Transverse colon (tissue), 4 donors: Measurements from ENCODE around the gene DMC1. TPM values are rescaled to one million over a fixed set of nuclear protein-coding genes. Genes with fewer than 3 reads are reported as not detected.

Experiments used
- DNase-seq: peaks from one replicate; pipeline ENCODE4 v3.0.0-alpha.2; 2019
- H3K27ac ChIP-seq, 4 donors: fragments of 200-600 bp; sonication (generic); 2 replicates each; pipeline ENCODE4 v1.5.1; 2016 to 2018; ENCODE audit warnings: inconsistent platforms in 4 of 4
- H3K27me3 ChIP-seq: fragments of 200-600 bp; sonication (generic); 2 replicates; pipeline ENCODE4 v1.5.1; 2017; ENCODE audit warnings: inconsistent platforms
- H3K36me3 ChIP-seq, 4 donors: fragments of 200-600 bp; sonication (generic); 2 replicates each; pipeline ENCODE4 v1.5.1; 2017 to 2019; ENCODE audit warnings: inconsistent platforms in 4 of 4
- H3K4me1 ChIP-seq, 4 donors: fragments of 200-600 bp; sonication (generic); 2 replicates each; pipeline ENCODE4 v1.5.1; 2017 to 2020; ENCODE audit warnings: inconsistent platforms in 4 of 4
- H3K4me3 ChIP-seq, 4 donors: fragments of 200-600 bp; sonication (generic); 1 replicate in 1 of 4; 2 replicates in 3 of 4; pipeline versions ENCODE4 v1.5.1 to v1.6.1; 2017 to 2019; ENCODE audit warnings: inconsistent platforms in 4 of 4
- H3K9me3 ChIP-seq, 2 donors: fragments of 200-600 bp; sonication (generic); 2 replicates each; pipeline ENCODE4 v1.5.1; 2017 to 2019; ENCODE audit warnings: inconsistent platforms in 2 of 2
- CTCF ChIP-seq, 5 experiments: fragments of 200-600 bp in 3 of 5; fragments of 450-650 bp in 2 of 5; sonication (generic) in 3 of 5; IDR thresholded peaks; 1 replicate in 2 of 5; 2 replicates in 3 of 5; pipeline ENCODE4 v1.5.1; 2016 to 2017; ENCODE audit warnings: antibody characterized with exemption in 5 of 5, inconsistent platforms in 3 of 5, mild to moderate bottlenecking in 2 of 5, moderate library complexity in 1 of 5
- EP300 ChIP-seq: sonication (generic); formaldehyde crosslinking; IDR thresholded peaks from one replicate; pipeline ENCODE4 v1.6.1; 2017; ENCODE audit warnings: antibody characterized with exemption, low read depth
- POLR2A ChIP-seq: fragments of 450-650 bp; IDR thresholded peaks from one replicate; pipeline ENCODE4 v1.6.1; 2016; ENCODE audit warnings: antibody characterized with exemption, mild to moderate bottlenecking, moderate library complexity
- POLR2AphosphoS5 ChIP-seq, 3 donors: sonication (generic); formaldehyde crosslinking; IDR thresholded peaks; one replicate each; pipeline ENCODE4 v1.6.1; 2016; ENCODE audit warnings: antibody characterized with exemption in 3 of 3
- WGBS, 2 donors: methylation state at CpG; one replicate each; pipeline ENCODE4 v1.1.5; 2018; ENCODE audit warnings: low coverage in 1 of 2; 5-methylcytosine and 5-hydroxymethylcytosine counted together
- in situ Hi-C, 4 donors: fragments of 200-750 bp; cut with MboI; loops; one replicate each; pipeline versions ENCODE4 v1.15.0 to v1.15.1; 2017; ENCODE audit warnings: low sequenced_read_pairs in 3 of 4, low pct_ligation_motif_present in 1 of 4, low pct_unique_long_range_greater_than_20kb in 1 of 4
- intact Hi-C: fragments of 100-400 bp; cut with DNase I; formaldehyde crosslinking; loops from one replicate; pipeline ENCODE4 v1.15.1; 2023; ENCODE audit warnings: low total_unique reads
- total RNA-seq, 4 donors: library from RNA; depleted of rRNA; stranded (reverse); fragments of >200 nt; gene quantifications; one replicate each; pipeline ENCODE4 v1.1.0, GENCODE V29; 2016

DMC1 gene
- total RNA-seq, 4 donors from 2014 or later, result 0.32 to 86.2 (median 0.68) TPM; not detected in 1

DNA sequence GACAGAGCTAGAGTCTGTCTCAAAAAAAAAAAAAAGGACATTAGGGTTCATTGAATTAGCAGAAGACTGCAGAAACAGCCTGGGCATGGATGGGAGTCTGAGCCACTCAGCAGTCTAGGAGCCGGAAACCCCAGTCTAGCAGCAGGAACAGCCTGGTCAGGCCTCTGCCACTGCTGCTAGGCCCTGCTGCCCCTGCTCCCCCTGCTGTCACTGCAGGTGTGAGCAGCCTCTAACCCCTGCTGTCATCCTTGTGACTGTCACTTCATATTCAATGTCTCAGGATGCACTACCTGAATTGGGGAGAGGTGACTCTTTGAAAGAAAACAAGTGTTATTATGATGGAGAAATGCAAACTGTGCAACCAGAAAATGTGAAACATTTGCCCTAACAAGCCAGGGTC, 56.9 kb downstream of the DMC1 start:
- no peaks in the 10 kb centered on the region for H3K27me3 ChIP-seq
- no peak overlapping the region for H3K27ac ChIP-seq
- intact Hi-C loops (no loop called here), in situ Hi-C loops (no loop called here)
- H3K36me3 ChIP-seq, result no peaks in the 10 kb centered on the region
- WGBS, 2 donors, result 68 to 100% methylated on average over 1 of the region's 1 CpG
- no peak for TF ChIP-seq EP300
- TF ChIP-seq CTCF (IDR thresholded peaks at IDR 0.05), result peak in 3 of 5 experiments; percentile 15 to 25 (median 18)
- peak; percentile 28 for DNase-seq
- H3K4me1 ChIP-seq, result no peaks in the 10 kb centered on the region
- H3K9me3 ChIP-seq, result no peaks in the 10 kb centered on the region
- H3K4me3 ChIP-seq, result no peak overlapping the region

DNA sequence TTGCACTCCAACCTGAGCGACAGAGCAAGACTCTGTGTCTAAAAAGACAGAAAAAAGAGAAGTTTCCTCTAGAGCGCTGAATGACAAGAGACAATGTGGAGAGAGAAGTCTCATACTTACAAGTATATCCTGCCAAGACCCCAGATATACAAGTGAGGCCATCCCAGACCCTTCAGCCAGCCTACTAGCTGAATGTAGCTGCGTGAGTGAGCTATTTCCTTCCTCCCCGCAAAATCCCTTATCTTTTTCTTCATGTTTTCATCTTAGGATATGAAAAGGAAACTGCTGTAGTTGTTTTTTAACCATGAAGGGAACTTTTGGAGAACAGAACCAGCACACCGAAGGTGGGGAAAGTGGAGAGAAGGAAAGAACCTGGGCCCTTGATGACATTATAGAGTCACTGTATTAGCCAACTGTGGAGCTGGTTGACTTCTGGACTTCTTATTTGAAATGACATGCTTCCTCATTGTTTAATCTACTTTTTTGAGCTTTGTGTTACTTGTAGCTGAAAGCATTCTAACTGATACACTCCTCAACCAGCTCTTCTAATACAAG, 59.5 kb downstream of the DMC1 start:
- H3K27me3 ChIP-seq, result no peaks in the 10 kb centered on the region
- in situ Hi-C loops, result no loop called here
- no peak for TF ChIP-seq POLR2AphosphoS5 (IDR thresholded peaks at IDR 0.05)
- no peak for TF ChIP-seq CTCF (IDR thresholded peaks at IDR 0.05)
- no peak for TF ChIP-seq EP300
- TF ChIP-seq POLR2A, result no peak
- no peak for DNase-seq
- 88% methylated on average over 4 to 5 of the region's 5 CpGs for WGBS, 2 donors
- no peak overlapping the region for H3K4me3 ChIP-seq
- H3K27ac ChIP-seq, result no peak overlapping the region
- H3K4me1 ChIP-seq, result peaks cover 0 to 8% (median 3%) of the 10 kb centered on the region in 4 donors
- no peaks in the 10 kb centered on the region for H3K36me3 ChIP-seq
- no peaks in the 10 kb centered on the region for H3K9me3 ChIP-seq
- intact Hi-C loops, result no loop called here

DNA sequence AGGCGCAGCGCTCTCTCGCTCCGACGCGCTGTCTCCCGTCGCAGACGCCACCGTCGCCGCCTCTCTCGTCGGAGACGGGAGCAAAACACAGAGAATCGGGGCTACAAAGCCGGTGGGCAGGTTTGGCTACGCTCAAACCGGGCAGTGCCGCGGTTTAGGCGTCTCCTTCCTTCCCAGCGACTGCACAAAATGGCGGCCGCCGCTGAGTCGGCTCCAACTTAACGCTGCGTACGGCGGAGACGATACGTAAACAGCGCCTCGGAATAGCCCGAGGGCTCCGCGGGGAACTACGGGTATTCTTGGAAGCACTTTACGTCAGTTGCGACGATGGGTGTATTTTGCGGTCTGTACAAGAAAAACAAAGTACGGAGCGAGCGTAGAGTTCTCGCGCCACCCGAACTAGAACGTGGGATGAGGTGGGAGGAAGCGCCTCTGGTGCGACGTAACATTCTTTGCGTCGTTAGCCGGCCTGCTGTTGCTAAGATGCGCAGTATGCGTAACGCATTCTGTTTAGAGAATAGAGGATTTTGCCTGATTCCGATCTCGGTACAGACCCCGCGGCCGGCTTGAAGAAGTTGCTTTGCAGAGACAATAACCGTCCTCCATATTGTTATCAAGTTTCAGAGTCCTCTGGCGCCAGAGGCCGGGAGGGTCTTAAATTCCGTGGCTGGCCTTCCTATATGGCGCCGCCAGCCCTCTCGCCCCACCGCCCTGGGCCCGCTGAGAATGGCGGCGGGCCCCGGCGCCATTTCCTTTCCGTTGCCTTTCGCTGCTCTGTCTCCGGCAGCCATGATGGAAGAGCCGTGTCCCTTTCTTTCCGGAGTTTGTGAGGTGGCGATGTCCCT, 63.6 kb downstream of the DMC1 start, which contains the start of gene DDX17:
DDX17 (minus strand) TSS at position 194 of the 845 bp plus-strand sequence.
- Histone ChIP-seq H3K36me3 (peaks cover 0 to 3% (median 0%) of the 10 kb centered on the region in 4 donors), H3K4me3 (peak within 1 kb of the TSS; percentile 67 to 90 (median 82)), H3K27me3 (no peaks in the 10 kb centered on the region), H3K9me3 (no peaks in the 10 kb centered on the region), H3K4me1 (peaks cover 15 to 39% (median 28%) of the 10 kb centered on the region in 4 donors), H3K27ac (peak within 1 kb of the TSS; percentile 97 to 100 (median 98))
- in situ Hi-C loops (no loop called here), intact Hi-C loops (loop anchor here (2.0 kb wide), 1 partner anchor 62 kb away; no protein-coding TSS in a partner anchor)
- WGBS, 2 donors, result 3% methylated on average over 59 of the region's 83 CpGs; no CpG with 5 or more reads in 1 of the 2 donors
- peak; percentile 95 for DNase-seq
- TF ChIP-seq CTCF (IDR thresholded peaks at IDR 0.05) (peak in 3 of 5 experiments; percentile 24 to 64 (median 55)), EP300 (no peak), POLR2A (peak; percentile 82), POLR2AphosphoS5 (IDR thresholded peaks at IDR 0.05) (peak; percentile 81 to 94 (median 86))

GRCh38 chr22:38505541-38506117, 64.4 kb downstream of the DMC1 start:
- Histone ChIP-seq H3K4me1 (peaks cover 20 to 45% (median 28%) of the 10 kb centered on the region in 4 donors), H3K27ac (peak overlapping the region; percentile 97 to 100 (median 98)), H3K27me3 (no peaks in the 10 kb centered on the region), H3K9me3 (no peaks in the 10 kb centered on the region), H3K36me3 (peaks cover 0 to 3% (median 0%) of the 10 kb centered on the region in 4 donors), H3K4me3 (peak overlapping the region; percentile 67 to 90 (median 82))
- in situ Hi-C loops, result no loop called here
- peak; percentile 74 for DNase-seq
- WGBS, 2 donors, result 1% methylated on average over 44 of the region's 69 CpGs; no CpG with 5 or more reads in 1 of the 2 donors
- intact Hi-C loops, result loop anchor here (2.0 kb wide), 1 partner anchor 63 kb away; no protein-coding TSS in a partner anchor
- TF ChIP-seq CTCF (IDR thresholded peaks at IDR 0.05) (no peak), POLR2AphosphoS5 (IDR thresholded peaks at IDR 0.05) (peak in 2 of 3 donors; percentile 37 to 79)
